ENCODE measurements around the gene SLC31A2. TPM values are rescaled to one million over a fixed set of nuclear protein-coding genes. Genes with fewer than 3 reads are reported as not detected.

Gene SLC31A2
- total RNA-seq, 1 donor from 2014 or later, result 7.2 TPM

- intact Hi-C loops (cut with DNase I), result no loop called here
- TF ChIP-seq CTCF (IDR thresholded peaks at IDR 0.05), result no peak
- no peak for DNase-seq (ENCODE audit: low spot score in 2 of 2)
- H3K27ac ChIP-seq, result no peak overlapping the region
- H3K4me1 ChIP-seq, result no peaks in the 10 kb centered on the region
- no peak overlapping the region for H3K4me3 ChIP-seq
- H3K27me3 ChIP-seq, result no peaks in the 10 kb centered on the region
- no peaks in the 10 kb centered on the region for H3K9me3 ChIP-seq
- peaks cover 64 to 91% of the 10 kb centered on the region in 2 donors for H3K36me3 ChIP-seq
Observed at GRCh38 chr9:113184539-113184938, 33.7 kb downstream of the SLC31A2 start.

- Histone ChIP-seq H3K4me1 (no peaks in the 10 kb centered on the region), H3K27me3 (no peaks in the 10 kb centered on the region), H3K4me3 (no peak overlapping the region), H3K27ac (no peak overlapping the region), H3K9me3 (no peaks in the 10 kb centered on the region), H3K36me3 (peaks cover 64 to 90% of the 10 kb centered on the region in 2 donors)
- no peak for DNase-seq (ENCODE audit: low spot score in 2 of 2)
- TF ChIP-seq CTCF (IDR thresholded peaks at IDR 0.05), result no peak
- intact Hi-C loops (cut with DNase I), result no loop called here
Observed at GRCh38 chr9:113185271-113185670, 34.5 kb downstream of the SLC31A2 start.

DNA sequence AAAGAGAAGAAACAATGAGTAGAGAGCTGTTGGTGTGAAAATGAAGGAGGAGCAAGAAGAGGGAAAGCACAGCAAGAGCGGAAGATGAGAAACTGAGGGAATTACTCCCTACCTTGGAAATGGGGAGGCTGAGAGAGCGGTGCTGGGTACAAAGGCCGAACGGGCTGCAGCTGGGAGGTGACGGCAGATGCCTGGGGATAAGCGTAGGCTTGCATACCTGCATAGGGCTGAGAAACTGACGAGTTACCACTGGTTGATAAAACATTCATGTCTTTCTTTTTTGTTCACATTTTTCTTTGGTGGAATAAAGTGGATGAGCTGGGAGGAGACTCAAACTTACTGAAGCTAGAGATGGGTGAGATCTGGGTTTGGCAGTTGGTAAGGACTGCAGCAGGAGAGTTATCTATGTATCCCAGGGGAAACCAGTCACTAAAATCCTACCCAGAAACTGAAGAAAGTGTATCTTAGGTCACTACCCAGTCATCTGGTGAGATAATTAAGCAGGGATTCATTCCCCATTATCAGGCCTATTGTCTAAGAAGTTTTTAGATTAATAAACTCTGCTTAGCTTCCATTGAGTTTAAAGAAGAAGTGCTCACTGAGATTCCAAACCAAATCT is 35.4 kb downstream of the SLC31A2 start:
- Histone ChIP-seq H3K4me3 (no peak overlapping the region), H3K4me1 (no peaks in the 10 kb centered on the region), H3K36me3 (peaks cover 64 to 90% of the 10 kb centered on the region in 2 donors), H3K9me3 (no peaks in the 10 kb centered on the region), H3K27me3 (no peaks in the 10 kb centered on the region), H3K27ac (no peak overlapping the region)
- intact Hi-C loops (cut with DNase I), result no loop called here
- DNase-seq (ENCODE audit: low spot score in 2 of 2), result no peak
- no peak for TF ChIP-seq CTCF (IDR thresholded peaks at IDR 0.05)

- intact Hi-C loops (cut with DNase I), result no loop called here
- Histone ChIP-seq H3K4me3 (peak overlapping the region in 1 of 2 donors; percentile 13), H3K27me3 (no peaks in the 10 kb centered on the region), H3K4me1 (no peaks in the 10 kb centered on the region), H3K27ac (peak overlapping the region; percentile 27 to 51), H3K9me3 (no peaks in the 10 kb centered on the region), H3K36me3 (peaks cover 53 to 85% of the 10 kb centered on the region in 2 donors)
- DNase-seq (ENCODE audit: low spot score in 2 of 2), result peak; percentile 43 to 75
- TF ChIP-seq CTCF (IDR thresholded peaks at IDR 0.05), result no peak
Observed at GRCh38 chr9:113187929-113188595, 37.3 kb downstream of the SLC31A2 start.

DNA sequence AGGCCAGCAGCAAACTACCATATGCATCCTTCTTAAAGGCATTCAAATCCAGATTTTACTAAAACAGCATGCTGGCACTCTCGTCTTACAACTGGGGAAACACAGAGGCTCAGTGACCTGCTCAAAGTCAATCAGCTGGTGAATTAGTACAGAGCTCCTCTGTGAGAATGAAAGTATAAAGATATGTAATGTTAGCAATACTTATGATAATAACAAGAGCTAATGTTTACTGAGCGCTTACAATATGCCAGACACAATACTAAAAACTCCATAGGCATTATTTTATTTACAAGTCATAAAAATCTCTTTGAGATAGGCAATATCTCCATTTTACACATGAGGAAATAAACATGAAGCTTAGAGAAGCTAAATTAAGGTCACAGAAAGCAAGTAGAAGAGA is 41.6 kb downstream of the SLC31A2 start:
- H3K4me1 ChIP-seq, result no peaks in the 10 kb centered on the region
- peaks cover 26 to 70% of the 10 kb centered on the region in 2 donors for H3K36me3 ChIP-seq

More for the DNA sequence above, 41.6 kb downstream of the SLC31A2 start:
- no peak for DNase-seq (ENCODE audit: low spot score in 2 of 2)
- no peak for TF ChIP-seq CTCF (IDR thresholded peaks at IDR 0.05)
- no peaks in the 10 kb centered on the region for H3K9me3 ChIP-seq
- no peaks in the 10 kb centered on the region for H3K27me3 ChIP-seq
- intact Hi-C loops (cut with DNase I), result no loop called here
- no peak overlapping the region for H3K4me3 ChIP-seq
- no peak overlapping the region for H3K27ac ChIP-seq

Data from ascending aorta (tissue), 2 donors.